Body of pancreas (tissue), 4 donors: ENCODE data around the gene CDK17. TPM values are rescaled to one million over a fixed set of nuclear protein-coding genes. Genes with fewer than 3 reads are reported as not detected.
"Not testable (repeated sequence)": the region's sequence is repeated elsewhere in the genome, so short reads cannot be mapped to it uniquely, and the experiment has no call there.

Experiments used
- ATAC-seq: fragments of 150-250 bp; one replicate; pipeline ENCODE4 v1.9.1; 2016
- DNase-seq, 4 donors: peaks; one replicate each; pipeline ENCODE4 v3.0.0-alpha.2; 2019
- H3K27ac ChIP-seq, 4 donors: fragments of 200-600 bp; sonication (generic); 1 replicate in 3 of 4; 2 replicates in 1 of 4; pipeline versions ENCODE4 v1.5.1 to v1.6.1; 2016 to 2019; ENCODE audit warnings: mild to moderate bottlenecking in 1 of 4, mixed read lengths in 1 of 4, moderate library complexity in 1 of 4
- H3K27me3 ChIP-seq, 2 donors: fragments of 200-600 bp; sonication (generic); one replicate each; pipeline ENCODE4 v1.6.0; 2016; ENCODE audit warnings: mild to moderate bottlenecking in 1 of 2
- H3K36me3 ChIP-seq, 2 donors: fragments of 200-600 bp; sonication (generic); replicated peaks in 1 of 2; 2 replicates each; pipeline ENCODE4 v1.5.1; 2016; ENCODE audit warnings: low read depth in 2 of 2; ENCODE audit not compliant: insufficient read depth in 1 of 2
- H3K4me1 ChIP-seq: fragments of 200-600 bp; sonication (generic); one replicate; pipeline ENCODE4 v1.6.0; 2016
- H3K4me3 ChIP-seq, 2 donors: fragments of 200-600 bp; sonication (generic); 1 replicate in 1 of 2; 2 replicates in 1 of 2; pipeline ENCODE4 v1.5.1; 2016 to 2019
- H3K9me3 ChIP-seq, 3 donors: fragments of 200-600 bp; sonication (generic); 1 replicate in 2 of 3; 2 replicates in 1 of 3; pipeline ENCODE4 v1.5.1; 2016
- CTCF ChIP-seq, 7 experiments: fragments of 450-650 bp in 4 of 7; fragments of 200-600 bp in 3 of 7; sonication (generic) in 3 of 7; IDR thresholded peaks; one replicate each; pipeline ENCODE4 v1.5.1; 2016 to 2019; ENCODE audit warnings: antibody characterized with exemption in 7 of 7
- POLR2A ChIP-seq, 3 donors: fragments of 450-650 bp; IDR thresholded peaks; one replicate each; pipeline ENCODE4 v1.6.1; 2016; ENCODE audit warnings: antibody characterized with exemption in 3 of 3, mild to moderate bottlenecking in 2 of 3
- WGBS, 2 donors: methylation state at CpG; one replicate each; pipeline ENCODE4 v1.1.5; 2017; 5-methylcytosine and 5-hydroxymethylcytosine counted together
- intact Hi-C: fragments of 100-400 bp; cut with DNase I; formaldehyde crosslinking; loops from one replicate; pipeline ENCODE4 v1.15.1; 2023
- total RNA-seq, 2 donors: library from RNA; depleted of rRNA; stranded (reverse); fragments of >200 nt; gene quantifications; one replicate each; pipeline ENCODE4 v1.1.0, GENCODE V29; 2016

The CDK17 gene
- total RNA-seq, 2 donors from 2014 or later: 17.5 to 29.8 TPM

DNA sequence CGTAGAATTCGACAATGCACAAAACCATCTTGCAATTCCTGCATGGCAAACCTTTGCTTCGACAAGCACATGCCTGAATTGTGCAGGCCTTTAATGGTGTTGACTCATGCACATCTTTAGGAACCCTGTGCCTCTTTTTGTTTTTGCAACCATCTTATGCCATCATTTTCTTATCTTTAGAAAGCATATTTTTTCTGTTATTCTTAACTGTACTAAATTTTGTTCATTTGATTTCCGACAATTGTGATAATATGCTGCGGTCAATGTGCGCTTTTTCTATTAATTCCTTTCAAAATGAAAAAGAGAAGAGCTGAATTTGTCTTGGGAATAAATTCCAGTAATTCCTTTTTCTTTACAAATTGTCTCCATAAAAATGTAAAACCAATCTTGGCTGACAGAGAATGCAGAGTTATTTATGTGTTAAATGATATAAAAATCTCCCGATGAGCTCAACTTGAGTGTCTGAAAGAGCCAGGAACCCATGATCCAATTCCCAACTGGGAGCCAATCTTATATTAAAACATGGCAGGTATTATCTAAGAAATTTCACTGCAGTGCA, 20.1 kb upstream of the CDK17 start:
- intact Hi-C loops: no loop called here
- Histone ChIP-seq H3K4me3 (no peak overlapping the region), H3K27ac (no peak overlapping the region), H3K9me3 (no peaks in the 10 kb centered on the region), H3K27me3 (no peaks in the 10 kb centered on the region), H3K36me3 (no peaks in the 10 kb centered on the region), H3K4me1 (no peaks in the 10 kb centered on the region)
- WGBS, 2 donors: 81 to 92% methylated on average over 7 of the region's 7 CpGs
- ATAC-seq: no peak
- TF ChIP-seq POLR2A (IDR thresholded peaks at IDR 0.05) (no peak), CTCF (IDR thresholded peaks at IDR 0.05) (no peak)
- DNase-seq: no peak

GRCh38 chr12:96419576-96420276, 19.5 kb upstream of the CDK17 start:
- Histone ChIP-seq H3K4me1 (no peaks in the 10 kb centered on the region), H3K27me3 (no peaks in the 10 kb centered on the region), H3K27ac (no peak overlapping the region), H3K4me3 (no peak overlapping the region), H3K36me3 (no peaks in the 10 kb centered on the region), H3K9me3 (no peaks in the 10 kb centered on the region)
- no peak for TF ChIP-seq POLR2A (IDR thresholded peaks at IDR 0.05)
- no peak for TF ChIP-seq CTCF (IDR thresholded peaks at IDR 0.05)
- ATAC-seq: no peak
- DNase-seq: no peak
- intact Hi-C loops: no loop called here
- 77 to 93% methylated on average over 5 of the region's 5 CpGs for WGBS, 2 donors

- H3K36me3 ChIP-seq, H3K27me3 ChIP-seq, ATAC-seq, H3K4me3 ChIP-seq, H3K27ac ChIP-seq, H3K4me1 ChIP-seq, intact Hi-C loops, DNase-seq, H3K9me3 ChIP-seq: not testable (repeated sequence)
- WGBS, 2 donors: 100% methylated on average over 2 of the region's 2 CpGs
Measured at GRCh38 chr12:96417688-96418087, 17.4 kb upstream of the CDK17 start.

GRCh38 chr12:96416033-96416799, 16.0 kb upstream of the CDK17 start:
- DNase-seq: no peak
- Histone ChIP-seq H3K4me1 (no peaks in the 10 kb centered on the region), H3K4me3 (no peak overlapping the region), H3K27ac (no peak overlapping the region), H3K9me3 (no peaks in the 10 kb centered on the region), H3K27me3 (no peaks in the 10 kb centered on the region), H3K36me3 (no peaks in the 10 kb centered on the region)
- intact Hi-C loops: no loop called here
- TF ChIP-seq CTCF (IDR thresholded peaks at IDR 0.05): no peak
- TF ChIP-seq POLR2A (IDR thresholded peaks at IDR 0.05): no peak
- 24 to 25% methylated on average over 7 of the region's 7 CpGs for WGBS, 2 donors
- ATAC-seq: no peak

- Histone ChIP-seq H3K9me3 (no peaks in the 10 kb centered on the region), H3K4me1 (no peaks in the 10 kb centered on the region), H3K36me3 (no peaks in the 10 kb centered on the region), H3K27ac (no peak overlapping the region), H3K4me3 (no peak overlapping the region), H3K27me3 (no peaks in the 10 kb centered on the region)
- no peak for ATAC-seq
- WGBS, 2 donors: 48 to 53% methylated on average over 1 of the region's 1 CpG
- intact Hi-C loops: no loop called here
- DNase-seq: no peak
- no peak for TF ChIP-seq POLR2A (IDR thresholded peaks at IDR 0.05)
- TF ChIP-seq CTCF (IDR thresholded peaks at IDR 0.05): no peak
Measured at GRCh38 chr12:96414637-96415036, 14.4 kb upstream of the CDK17 start.
